ENCODE results near the gene ZDHHC9.

DNA sequence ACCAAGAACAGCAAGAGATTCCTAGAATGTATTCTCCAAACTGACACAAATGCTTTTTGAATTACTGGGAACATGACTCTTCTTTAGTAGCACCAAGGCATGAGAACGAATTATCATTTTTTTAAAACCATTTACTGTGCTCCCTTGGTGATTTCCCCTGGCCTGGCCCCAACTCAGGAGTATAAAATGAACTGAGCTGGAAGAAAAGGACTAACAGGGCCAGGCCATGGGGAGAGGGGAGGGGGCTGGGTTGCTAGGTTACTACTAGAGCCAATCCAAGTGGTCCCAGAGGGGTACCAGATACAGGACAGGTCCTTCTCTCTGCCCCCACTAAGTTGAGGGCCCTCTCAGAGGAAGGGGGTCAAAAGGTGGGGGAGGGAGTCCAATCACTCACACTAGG is 40.8 kb downstream of the ZDHHC9 start:
- TF ChIP-seq, protein P1, sequence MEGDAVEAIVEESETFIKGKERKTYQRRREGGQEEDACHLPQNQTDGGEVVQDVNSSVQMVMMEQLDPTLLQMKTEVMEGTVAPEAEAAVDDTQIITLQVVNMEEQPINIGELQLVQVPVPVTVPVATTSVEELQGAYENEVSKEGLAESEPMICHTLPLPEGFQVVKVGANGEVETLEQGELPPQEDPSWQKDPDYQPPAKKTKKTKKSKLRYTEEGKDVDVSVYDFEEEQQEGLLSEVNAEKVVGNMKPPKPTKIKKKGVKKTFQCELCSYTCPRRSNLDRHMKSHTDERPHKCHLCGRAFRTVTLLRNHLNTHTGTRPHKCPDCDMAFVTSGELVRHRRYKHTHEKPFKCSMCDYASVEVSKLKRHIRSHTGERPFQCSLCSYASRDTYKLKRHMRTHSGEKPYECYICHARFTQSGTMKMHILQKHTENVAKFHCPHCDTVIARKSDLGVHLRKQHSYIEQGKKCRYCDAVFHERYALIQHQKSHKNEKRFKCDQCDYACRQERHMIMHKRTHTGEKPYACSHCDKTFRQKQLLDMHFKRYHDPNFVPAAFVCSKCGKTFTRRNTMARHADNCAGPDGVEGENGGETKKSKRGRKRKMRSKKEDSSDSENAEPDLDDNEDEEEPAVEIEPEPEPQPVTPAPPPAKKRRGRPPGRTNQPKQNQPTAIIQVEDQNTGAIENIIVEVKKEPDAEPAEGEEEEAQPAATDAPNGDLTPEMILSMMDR (IDR thresholded peaks at IDR 0.05), result no peak
- TF ChIP-seq POLR2A (IDR thresholded peaks at IDR 0.05), result no peak

All from heart left ventricle (tissue), 13 donors.